HG03025 (cell line): ENCODE data around the gene SPC24.

ENCODE experiments used
- ATAC-seq: cut with Tn5 transposase; IDR thresholded peaks from one replicate; pipeline ENCODE4 v1.9.1; 2021; ENCODE audit warnings: mild to moderate bottlenecking, moderate library complexity; ENCODE audit not compliant: unreplicated experiment, low FRiP score

SPC24 gene

DNA sequence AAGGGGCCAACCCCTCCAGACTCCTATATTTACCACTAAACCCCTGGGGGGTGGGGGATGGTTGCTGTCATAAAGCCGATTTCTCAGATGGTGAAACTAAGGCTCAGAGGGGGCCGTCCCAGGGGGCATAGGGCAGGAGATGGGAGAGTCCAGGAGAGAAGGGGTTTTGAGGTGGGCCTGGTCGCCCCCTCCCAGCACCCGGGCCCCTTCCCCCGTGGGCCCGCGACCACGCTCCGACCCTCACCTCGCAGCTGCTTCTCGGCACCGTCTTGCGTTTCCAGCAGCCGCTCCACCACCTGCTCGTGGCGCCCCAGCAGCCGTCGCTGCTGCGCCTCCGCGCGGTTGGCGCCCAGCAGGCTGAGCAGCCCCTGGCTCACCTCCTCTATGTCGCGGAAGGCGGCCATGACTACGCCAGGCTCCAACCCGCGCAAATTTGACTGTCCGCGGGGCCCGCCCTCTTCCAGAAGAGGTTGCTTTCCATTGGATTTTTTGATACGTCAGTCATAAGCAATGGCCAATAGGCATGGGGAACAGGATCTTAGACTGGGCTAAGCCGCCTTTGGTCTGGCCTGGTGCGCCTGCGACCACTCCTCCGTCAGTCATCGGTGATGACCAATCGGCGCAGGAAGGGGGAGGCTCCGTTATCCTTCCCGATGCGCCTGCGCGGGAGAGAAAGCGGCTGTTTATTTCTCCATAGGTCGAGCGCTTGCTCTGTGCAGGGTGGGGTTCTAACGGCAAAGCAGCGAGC, at the start of gene SPC24:
SPC24 (minus strand) TSS at position 410 of the 748 bp plus-strand sequence; CDS start at position 404, 6 bp downstream.
- ATAC-seq, result peak; percentile 85

DNA sequence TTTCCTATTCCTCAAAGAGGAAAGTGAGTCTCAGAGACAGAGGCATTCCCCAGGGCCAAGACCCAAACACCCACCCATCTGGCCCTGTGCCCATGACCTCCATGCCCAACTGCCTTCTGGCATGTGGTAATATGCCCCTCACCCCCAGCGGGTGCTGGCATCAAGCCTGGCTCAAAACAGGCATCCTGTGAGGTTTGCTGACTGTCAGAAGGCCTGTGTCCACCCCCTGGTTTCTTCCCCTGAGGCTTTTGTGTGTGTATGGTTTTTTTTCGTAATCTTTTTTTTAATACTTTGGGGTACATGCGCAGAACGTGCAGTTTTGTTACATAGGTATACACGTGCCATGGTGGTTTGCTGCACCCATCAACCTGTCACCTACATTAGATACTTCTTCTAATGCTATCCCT, 49.4 kb upstream of the SPC24 start:
- ATAC-seq, result no peak

GRCh38 chr19:11204076-11204602, 48.6 kb upstream of the SPC24 start:
- ATAC-seq, result no peak

GRCh38 chr19:11203194-11204075, 47.9 kb upstream of the SPC24 start:
- no peak for ATAC-seq

GRCh38 chr19:11202488-11203193, 47.1 kb upstream of the SPC24 start:
- ATAC-seq, result no peak

- ATAC-seq, result no peak
These were observed 46.2 kb upstream of the SPC24 start for GRCh38 chr19:11201791-11202190.

GRCh38 chr19:11200931-11201330, 45.3 kb upstream of the SPC24 start:
- no peak for ATAC-seq

- no peak for ATAC-seq
These were observed 44.5 kb upstream of the SPC24 start for GRCh38 chr19:11200015-11200574.

DNA sequence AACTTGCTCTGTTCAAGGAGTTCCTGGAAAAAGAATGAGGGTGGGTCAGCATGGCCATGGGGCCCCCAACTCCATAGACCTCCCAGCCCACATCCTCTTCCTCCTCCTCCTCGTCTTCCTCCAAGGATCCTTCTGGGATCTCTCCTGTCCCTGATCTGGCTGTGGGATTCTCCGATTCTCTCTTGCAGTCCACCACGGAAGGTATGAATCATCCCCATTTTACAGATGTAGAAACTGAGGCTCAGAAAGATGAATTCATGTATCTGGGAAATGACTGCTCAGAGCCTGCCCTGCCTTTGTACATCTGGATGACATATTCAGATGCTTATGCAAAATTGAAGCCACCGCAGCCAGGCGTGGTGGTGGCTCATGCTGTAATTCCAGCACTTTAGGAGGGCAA, 43.9 kb upstream of the SPC24 start:
- no peak for ATAC-seq

DNA sequence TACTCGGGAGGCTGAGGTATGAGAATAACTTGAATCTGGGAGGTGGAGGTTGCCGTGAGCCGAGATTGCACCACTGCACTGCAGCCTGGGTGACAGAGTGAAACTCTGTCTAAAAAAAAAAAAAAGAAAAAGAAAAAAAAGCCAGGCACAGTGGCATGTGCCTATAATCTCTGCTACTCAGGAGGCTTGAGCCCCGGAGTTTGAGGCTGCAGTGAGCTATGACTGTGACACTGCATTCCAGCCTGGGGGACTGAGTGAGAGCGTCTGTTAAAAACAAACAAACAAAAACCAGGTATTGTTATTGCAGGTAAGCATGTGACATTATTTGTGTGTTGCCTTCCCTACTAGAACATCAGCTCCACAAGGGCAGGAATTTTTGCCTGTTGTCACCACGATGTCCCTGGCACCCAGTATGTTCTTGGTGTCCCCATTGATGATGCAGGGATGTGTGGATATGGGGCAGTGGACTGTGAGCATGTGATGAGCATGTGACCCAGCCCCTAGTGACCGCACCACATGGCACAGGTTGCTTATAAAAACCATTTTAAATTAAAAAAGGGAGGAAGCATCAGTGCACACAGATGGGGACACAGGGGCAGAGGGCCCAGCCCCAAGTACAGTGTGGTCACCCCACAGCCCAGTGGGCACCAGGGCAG, 43.3 kb upstream of the SPC24 start:
- ATAC-seq, result no peak

- no peak for ATAC-seq
These were observed 42.6 kb upstream of the SPC24 start for GRCh38 chr19:11198175-11198534.

GRCh38 chr19:11197291-11198174, 42.0 kb upstream of the SPC24 start, which contains the start of gene KANK2:
Gene KANK2 (minus strand): TSS chr19:11197545. CDS start chr19:11194511, 3,034 bp downstream.
- peak; percentile 50 for ATAC-seq

DNA sequence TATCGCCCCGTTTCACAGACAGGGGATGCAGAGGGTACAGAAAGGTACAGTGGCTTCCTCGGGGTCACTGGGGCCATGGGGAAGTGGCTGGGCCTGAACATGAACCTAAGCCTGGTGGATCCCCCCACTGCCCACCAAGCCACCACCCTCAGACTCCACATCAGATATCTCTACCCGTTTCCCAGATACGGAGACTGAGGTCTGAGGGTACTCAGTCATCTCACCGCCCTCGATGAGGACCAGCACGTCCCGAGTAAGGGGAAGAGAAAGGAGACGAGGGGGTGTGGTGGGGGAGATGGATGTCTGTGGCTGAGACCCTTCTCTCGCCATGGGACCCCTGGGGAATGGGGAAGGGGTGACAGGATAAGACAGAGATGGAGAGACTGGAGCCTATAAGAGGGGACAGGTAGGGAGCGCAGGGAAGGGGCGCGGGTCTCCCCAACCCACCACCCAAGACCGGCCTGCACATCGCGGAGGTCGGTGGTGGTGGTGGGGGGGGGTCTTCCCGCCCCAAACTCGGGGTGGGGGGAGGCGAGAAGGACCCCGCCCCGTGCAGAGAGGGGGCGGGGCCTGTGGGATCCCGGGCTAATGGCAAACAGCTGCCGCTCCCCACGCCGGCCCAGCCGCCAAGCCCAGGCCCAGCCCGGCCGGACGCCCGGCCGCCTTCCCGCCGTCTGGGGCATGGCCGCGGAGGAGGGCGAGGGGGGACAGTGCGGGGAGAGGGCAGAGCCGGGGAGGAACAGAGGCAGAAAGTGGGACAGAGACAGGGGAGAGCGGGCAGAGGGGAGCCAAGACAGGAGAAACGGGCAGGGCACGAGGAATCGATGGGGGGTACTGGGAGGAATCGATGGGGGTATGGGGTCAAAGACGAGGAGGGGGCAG, 41.1 kb upstream of the SPC24 start:
- no peak for ATAC-seq

- ATAC-seq, result no peak
These were observed 40.1 kb upstream of the SPC24 start for GRCh38 chr19:11195681-11196080.

- ATAC-seq, result no peak
These were observed 39.3 kb upstream of the SPC24 start for GRCh38 chr19:11194656-11195558.

- ATAC-seq, result no peak
These were observed 38.6 kb upstream of the SPC24 start for GRCh38 chr19:11194173-11194572.
